ENCODE data around the gene SYT2.
"Not testable (repeated sequence)": the region's sequence is repeated elsewhere in the genome, so short reads cannot be mapped to it uniquely, and the experiment has no call there.

Gene SYT2

GRCh38 chr1:202623075-202623474 lies 87.2 kb downstream of the SYT2 start:
- DNase-seq (ENCODE audit: low read depth) = no peak

GRCh38 chr1:202622388-202622787 lies 87.9 kb downstream of the SYT2 start:
- no peak for DNase-seq (ENCODE audit: low read depth)

GRCh38 chr1:202621446-202621845 lies 88.8 kb downstream of the SYT2 start:
- DNase-seq (ENCODE audit: low read depth) = no peak

DNA sequence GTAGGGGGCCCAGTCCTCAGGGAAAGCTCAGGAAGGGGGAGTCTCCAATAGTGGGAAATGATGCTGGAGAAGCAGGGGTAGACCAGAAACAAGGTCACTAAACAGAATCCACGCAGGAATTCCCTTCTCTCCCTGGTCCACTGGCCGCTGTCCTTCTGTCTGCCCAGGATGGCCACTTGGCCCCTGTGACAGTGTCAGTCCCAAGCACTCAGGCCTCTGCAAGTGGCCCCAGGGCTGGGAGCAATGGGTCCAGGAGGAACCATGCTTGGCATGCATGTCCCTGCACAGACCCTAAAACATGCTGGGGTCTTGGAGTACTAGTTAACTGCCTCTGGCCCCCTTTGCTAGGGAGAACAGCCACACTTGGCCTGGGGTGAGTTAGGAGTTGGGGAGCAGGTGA lies 90.2 kb downstream of the SYT2 start:
- DNase-seq (ENCODE audit: low read depth) = not testable (repeated sequence)

DNA sequence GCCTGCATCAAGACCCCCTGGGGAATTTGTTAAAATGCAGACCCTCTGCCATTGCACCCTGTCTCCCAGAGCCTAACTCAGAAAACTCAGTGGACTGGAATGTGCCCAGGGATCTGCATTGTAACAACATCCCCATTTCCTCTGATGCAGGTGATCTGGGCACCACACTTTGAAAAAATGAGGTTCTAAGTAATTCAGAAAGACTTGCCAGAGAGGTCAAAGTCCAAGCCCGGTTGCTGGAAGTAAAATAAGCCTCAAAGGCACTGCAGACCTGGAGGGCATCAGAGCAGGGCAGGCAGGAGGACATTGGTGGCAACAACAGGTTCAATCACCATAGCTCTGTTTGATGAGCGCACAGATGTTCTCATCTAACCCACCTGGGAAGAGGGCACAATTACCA lies 90.7 kb downstream of the SYT2 start:
- no peak for DNase-seq (ENCODE audit: low read depth)

DNA sequence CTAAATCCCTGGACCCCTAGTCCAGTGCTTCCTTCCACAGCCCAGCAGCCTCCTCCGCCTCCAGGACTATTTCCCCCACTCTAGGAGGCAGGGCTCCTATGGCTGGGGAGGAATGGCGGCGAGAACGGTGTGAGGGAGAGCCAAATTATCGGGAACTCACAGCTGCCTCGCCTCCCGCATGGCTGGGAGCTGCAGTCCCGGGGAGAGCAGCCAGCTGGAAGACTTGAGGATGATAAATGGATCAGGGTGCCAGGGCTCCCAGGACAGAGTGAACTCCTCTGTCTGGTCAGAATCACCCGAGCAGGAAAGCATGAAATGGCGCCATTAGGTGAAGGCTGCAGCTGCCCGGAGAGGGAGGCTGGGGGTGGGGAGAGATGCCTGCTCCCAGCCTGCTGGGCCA lies 91.2 kb downstream of the SYT2 start:
- DNase-seq (ENCODE audit: low read depth) = not testable (repeated sequence)

- no peak for DNase-seq (ENCODE audit: low read depth)
Observed at GRCh38 chr1:202616355-202616915, 93.8 kb downstream of the SYT2 start.

- no peak for DNase-seq (ENCODE audit: low read depth)
Observed at GRCh38 chr1:202615501-202616354, 94.5 kb downstream of the SYT2 start.

DNA sequence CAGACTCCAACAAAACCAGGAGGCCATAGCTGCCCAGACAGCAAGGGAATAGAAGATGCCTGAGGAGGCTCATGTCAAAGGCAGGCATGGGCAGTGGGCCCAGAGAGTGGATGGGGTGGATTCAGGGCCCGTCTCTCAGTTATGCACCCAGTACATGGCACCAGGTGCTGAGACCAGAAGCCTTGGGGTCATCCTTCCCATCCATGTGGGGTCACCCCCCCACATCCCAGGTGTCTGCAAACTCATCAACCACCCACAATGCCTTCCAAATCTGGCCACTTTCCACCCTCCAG lies 95.1 kb downstream of the SYT2 start:
- DNase-seq (ENCODE audit: low read depth) = not testable (repeated sequence)

DNA sequence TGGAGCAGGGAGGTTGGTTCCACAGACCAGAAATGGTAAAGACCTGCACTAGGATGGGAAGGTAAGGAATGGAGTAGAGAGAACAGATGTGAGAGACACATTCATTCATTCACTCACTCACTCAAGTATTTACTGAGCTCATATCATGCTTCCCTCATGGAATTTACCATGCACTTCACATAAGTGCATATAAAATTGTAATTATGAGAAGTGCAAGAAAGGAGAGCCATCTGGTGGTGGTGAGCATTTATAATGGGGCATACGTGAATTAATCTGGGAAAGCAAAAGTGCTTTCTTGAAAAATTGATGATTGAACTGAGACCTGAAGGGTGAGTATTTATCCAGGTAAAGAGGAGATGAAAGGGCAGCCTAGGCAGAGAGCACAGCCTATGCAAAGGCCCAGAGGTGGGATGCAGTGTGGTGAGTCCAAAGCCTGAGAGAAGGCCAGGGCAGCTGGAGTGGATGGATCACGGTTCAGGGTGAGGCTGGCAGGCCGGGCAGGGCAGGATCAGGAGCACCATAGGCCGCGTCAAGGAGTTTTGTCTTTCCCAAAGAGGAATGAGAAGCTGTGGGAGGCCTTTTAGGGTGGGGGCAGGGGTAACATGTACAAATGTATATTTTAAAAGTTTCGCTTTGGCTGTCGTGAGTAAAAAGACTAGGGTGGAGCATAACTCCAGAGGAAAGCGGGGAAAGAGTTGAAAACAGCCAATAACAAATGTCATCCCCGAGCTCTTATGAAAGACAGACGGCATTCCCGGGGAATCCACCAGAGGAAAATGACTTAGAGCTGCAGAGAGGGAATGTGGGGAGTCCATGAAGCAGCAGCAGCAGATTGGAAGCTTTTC lies 95.7 kb downstream of the SYT2 start:
- DNase-seq (ENCODE audit: low read depth) = not testable (repeated sequence)

DNA sequence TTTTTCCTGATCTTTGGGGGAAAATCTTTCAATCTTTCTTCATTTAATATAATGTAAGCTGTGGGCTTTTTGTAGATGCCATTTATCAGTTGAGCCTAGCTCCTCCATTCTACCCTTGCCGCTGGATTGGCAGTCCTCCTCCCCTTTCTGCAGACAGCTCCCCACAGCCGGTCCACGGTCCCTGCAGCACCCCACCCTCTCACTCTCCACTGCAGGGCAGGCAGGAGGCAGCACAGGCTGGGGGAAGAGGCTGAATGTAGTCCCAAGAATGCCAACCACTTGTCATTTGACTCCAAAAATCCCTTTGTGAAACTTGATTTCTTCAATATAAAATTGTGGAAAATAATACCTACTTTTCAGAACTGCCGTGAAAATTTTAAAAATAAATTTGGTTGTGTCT lies 96.7 kb downstream of the SYT2 start:
- no peak for DNase-seq (ENCODE audit: low read depth)

- not testable (repeated sequence) for DNase-seq (ENCODE audit: low read depth)
Observed at GRCh38 chr1:202612036-202612435, 98.2 kb downstream of the SYT2 start.

DNA sequence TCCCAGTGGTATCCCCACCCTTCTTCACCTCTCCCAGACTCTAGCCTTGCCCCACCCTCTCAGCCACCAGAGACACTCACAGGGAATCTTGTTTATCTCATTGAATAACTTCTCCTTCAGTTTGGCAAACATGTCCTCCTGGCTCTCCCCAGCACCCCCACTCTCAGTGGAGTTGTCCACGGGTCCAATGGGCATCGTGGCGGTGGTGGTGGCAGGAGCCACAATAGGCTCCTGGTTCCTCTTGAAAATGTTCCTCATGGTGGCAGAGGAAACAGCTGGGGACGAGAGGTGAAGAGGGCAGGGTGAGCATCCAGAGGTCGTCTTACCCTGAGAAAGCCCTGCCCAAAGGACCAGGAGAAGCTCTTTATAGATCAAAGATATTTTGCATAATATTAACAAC lies 104.7 kb downstream of the SYT2 start:
- DNase-seq (ENCODE audit: low read depth) = no peak

DNA sequence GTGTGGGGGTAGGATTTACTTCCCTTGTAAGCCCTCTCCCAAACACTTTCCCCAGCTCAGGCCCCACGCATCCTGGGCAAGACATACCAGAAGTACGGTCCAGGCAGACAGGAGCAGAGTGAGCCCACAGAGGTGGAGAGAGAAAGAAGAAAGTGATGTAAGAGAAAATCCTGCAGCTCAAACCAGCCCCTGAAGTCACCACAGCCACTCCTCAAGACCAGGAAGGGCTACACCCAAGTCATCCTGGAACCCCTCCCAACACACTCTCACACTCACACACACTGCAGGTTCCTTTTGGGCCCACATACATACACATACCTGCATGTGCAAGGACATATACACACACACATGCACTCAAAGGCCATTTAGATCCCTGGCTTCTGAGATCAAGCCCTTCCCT lies 106.8 kb downstream of the SYT2 start:
- DNase-seq (ENCODE audit: low read depth) = no peak

GRCh38 chr1:202600432-202601041 lies 109.7 kb downstream of the SYT2 start:
- DNase-seq (ENCODE audit: low read depth) = no peak

DNA sequence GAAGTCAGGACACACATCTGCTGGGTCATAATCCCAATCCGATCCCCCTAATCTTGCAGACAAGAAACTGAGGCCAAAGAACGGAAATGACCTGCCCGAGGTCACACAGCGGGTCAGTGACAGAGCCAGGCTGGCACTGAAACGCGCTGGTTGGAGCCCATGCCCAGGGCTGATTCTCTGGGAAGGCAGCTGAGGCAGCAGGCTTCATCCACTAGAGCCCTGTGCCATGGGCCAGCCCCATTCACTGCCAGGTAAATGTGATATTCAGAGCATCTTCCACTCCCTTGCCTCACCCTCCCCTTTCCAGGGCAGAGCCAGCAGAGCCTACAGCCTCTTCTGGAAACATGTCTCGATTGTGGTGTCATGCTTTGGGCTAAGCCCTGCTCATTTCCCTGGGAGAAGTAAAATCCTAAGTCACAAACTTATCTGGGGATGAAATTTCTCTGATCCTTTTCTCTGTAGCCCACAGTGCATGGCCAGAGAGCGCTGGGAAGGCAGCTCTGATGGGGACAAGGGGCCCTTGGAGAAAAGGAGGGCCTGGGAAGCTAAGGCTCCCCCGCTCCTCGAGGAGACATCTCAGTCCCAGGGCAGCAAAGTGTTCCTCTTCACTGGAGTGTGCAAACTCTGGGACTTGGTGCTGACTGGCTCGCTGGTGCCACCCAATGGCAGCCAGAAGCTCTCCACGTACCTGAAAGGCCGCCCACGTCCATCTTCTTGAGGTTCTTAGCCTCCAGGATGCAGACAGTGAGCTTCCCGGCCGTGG lies 110.4 kb downstream of the SYT2 start:
- DNase-seq (ENCODE audit: low read depth) = no peak

DNA sequence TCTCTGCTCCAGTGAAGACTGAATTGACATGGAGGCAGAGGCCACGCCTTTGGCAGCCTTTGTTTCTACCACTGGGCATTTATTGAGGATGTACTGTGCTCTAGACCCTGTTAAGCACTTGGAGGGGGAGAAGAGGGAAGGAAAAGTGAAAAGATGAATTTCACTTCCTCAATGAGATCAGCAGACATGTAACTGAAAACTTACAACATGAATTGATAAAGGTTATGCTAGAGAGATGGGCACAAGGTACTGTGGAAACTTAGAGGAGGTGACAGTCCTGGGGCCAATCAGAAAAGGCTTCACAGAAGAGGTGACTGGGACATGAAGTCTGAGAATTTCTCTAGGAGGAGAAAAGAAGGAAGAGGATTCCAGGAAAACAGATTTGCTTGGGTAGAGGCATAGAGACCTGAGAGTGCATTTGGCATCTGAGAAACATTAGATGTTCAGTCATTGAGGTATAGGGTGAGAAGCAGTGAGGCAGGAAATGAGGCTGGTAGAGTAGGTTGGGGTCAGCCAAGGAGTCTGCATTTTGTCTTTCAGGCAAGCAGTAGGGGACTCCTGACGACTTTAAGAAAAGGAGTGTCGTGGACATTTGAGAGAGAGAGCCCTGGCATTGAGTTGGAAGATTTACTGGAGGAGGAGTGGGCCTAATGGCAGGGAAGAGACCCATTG lies 113.0 kb downstream of the SYT2 start:
- DNase-seq (ENCODE audit: low read depth) = no peak

- no peak for DNase-seq (ENCODE audit: low read depth)
Observed at GRCh38 chr1:202596638-202597037, 113.6 kb downstream of the SYT2 start.

GRCh38 chr1:202593845-202594244 lies 116.4 kb downstream of the SYT2 start:
- no peak for DNase-seq (ENCODE audit: low read depth)

- DNase-seq (ENCODE audit: low read depth) = no peak
Observed at GRCh38 chr1:202592146-202592545, 118.1 kb downstream of the SYT2 start.

DNA sequence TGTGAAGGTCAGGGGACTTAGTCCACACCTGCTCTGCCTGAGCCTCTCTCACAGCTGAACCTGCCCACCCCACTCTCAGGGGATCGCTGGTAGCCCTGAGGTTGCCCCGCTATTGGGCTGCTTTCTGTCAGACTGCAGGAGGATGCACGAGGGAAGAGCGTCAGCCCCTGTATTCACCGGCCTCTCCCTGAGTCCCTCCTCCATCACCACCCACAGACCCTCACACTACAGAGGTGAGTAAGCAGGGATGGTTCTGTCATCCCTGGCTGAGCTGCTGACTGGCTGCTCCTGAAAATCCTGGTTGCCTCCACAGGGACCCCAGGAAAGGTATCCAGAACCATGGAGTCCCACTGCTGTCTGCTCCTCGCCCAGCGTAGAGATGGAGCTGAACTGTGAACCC lies 118.7 kb downstream of the SYT2 start:
- no peak for DNase-seq (ENCODE audit: low read depth)
